Hindlimb muscle (tissue), 1 donor: ENCODE measurements around the gene PRSS33. TPM values are rescaled to one million over a fixed set of nuclear protein-coding genes. Genes with fewer than 3 reads are reported as not detected.

Experiments
- DNase-seq: peaks from one replicate; pipeline ENCODE4 v3.0.0-alpha.2; 2013
- polyA plus RNA-seq: library from polyadenylated mRNA; unstranded; fragments of 120-200 nt; gene quantifications from one replicate; pipeline ENCODE4 v1.2.1, GENCODE V29; 2013; ENCODE audit not compliant: insufficient read length

The PRSS33 gene
- polyA plus RNA-seq, 1 donor, result not detected

- DNase-seq, result no peak
Observed at GRCh38 chr16:2761886-2762583, 25.3 kb downstream of the PRSS33 start.

- no peak for DNase-seq
Observed at GRCh38 chr16:2761472-2761871, 25.9 kb downstream of the PRSS33 start.

GRCh38 chr16:2757344-2757743, 30.0 kb downstream of the PRSS33 start:
- DNase-seq, result no peak

- no peak for DNase-seq
Observed at GRCh38 chr16:2756288-2757015, 30.9 kb downstream of the PRSS33 start.

- no peak for DNase-seq
Observed at GRCh38 chr16:2755158-2755557, 32.2 kb downstream of the PRSS33 start.

GRCh38 chr16:2753733-2754020, 33.7 kb downstream of the PRSS33 start:
- no peak for DNase-seq

GRCh38 chr16:2752850-2753732, 34.3 kb downstream of the PRSS33 start:
- peak; percentile 90 for DNase-seq

- peak; percentile 98 for DNase-seq
Observed at GRCh38 chr16:2752035-2752849, 35.1 kb downstream of the PRSS33 start, which contains the start of gene SRRM2. SRRM2 (plus strand) TSS chr16:2752638; CDS start chr16:2756365, 3,727 bp downstream.

GRCh38 chr16:2751577-2752034, 35.8 kb downstream of the PRSS33 start:
- DNase-seq, result no peak

GRCh38 chr16:2749936-2750335, 37.4 kb downstream of the PRSS33 start:
- DNase-seq, result no peak

- no peak for DNase-seq
Observed at GRCh38 chr16:2749476-2749875, 37.9 kb downstream of the PRSS33 start.

- DNase-seq, result no peak
Observed at GRCh38 chr16:2748757-2749455, 38.5 kb downstream of the PRSS33 start.

- DNase-seq, result no peak
Observed at GRCh38 chr16:2745961-2746360, 41.4 kb downstream of the PRSS33 start.

GRCh38 chr16:2745116-2745890, 42.1 kb downstream of the PRSS33 start:
- no peak for DNase-seq

- no peak for DNase-seq
Observed at GRCh38 chr16:2744711-2745110, 42.6 kb downstream of the PRSS33 start.

GRCh38 chr16:2743007-2743810, 44.2 kb downstream of the PRSS33 start:
- no peak for DNase-seq

GRCh38 chr16:2742323-2743006, 44.9 kb downstream of the PRSS33 start:
- DNase-seq, result no peak

GRCh38 chr16:2741168-2741567, 46.2 kb downstream of the PRSS33 start:
- no peak for DNase-seq

- DNase-seq, result no peak
Observed at GRCh38 chr16:2740476-2740875, 46.9 kb downstream of the PRSS33 start.
